HG03060 (cell line): ENCODE data around the gene FOXI2.

Experiments
- ATAC-seq: cut with Tn5 transposase; IDR thresholded peaks from one replicate; pipeline ENCODE4 v1.9.1; 2021; ENCODE audit warnings: low read depth, moderate number of reproducible peaks; ENCODE audit not compliant: unreplicated experiment

The FOXI2 gene

DNA sequence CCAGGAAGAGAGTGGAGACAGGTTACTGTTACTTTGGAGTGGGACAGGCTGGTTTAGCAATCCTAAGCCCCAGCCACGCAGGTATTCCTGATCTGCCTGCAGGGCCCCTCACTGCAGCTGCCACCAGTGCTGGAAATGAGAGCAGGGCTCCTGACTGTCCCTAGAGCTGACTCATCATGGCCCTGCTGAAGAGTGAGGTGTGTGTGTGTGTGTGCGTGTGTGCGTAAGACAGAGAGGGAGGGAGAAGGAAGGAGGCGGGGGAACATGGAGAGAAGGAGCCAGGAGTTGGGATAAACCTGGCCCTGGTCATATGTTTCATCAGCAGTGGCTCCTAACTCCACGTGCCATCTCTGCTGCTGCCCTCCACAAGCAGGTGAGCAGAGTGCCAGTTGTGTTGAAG is 3.6 kb downstream of the FOXI2 start:
- ATAC-seq, result no peak

DNA sequence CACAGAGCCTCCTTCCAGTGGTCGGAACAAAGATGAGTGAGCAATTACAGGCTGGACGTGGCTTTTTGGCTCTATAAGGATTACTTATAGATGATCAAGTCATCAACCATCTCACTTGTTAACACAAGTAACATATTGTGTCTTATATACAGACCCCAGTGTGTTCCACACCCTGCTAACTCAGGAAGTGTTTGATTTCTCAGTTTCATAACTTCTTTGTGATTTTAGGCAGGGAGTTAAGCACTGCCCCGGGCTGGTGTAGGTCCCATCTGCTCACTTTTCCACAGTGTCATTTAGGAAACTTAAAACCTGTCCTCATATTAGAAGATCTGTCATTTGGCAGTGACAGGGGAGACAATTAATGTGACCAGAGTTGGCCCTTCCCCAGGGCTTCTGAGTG is 6.2 kb downstream of the FOXI2 start:
- ATAC-seq, result no peak

DNA sequence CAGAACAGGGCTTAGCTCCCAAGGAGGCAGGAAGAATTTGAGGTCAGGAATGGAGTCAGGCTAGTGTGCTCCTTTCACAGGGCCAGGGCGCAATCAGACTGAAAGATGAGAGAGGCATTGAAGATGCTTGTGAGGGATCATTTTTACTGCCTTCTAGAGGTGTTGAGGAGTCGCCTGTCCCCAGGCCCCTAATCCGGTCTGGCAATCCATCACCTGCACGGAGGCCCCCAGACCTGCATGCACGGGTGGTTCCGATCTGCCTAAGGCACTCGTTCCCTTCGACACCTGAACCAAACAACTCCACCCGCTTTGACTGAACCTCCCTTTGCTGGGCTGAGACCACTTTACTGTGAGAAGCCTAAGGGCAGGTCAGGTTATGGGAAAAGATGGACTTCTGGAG is 8.0 kb downstream of the FOXI2 start:
- ATAC-seq, result no peak

DNA sequence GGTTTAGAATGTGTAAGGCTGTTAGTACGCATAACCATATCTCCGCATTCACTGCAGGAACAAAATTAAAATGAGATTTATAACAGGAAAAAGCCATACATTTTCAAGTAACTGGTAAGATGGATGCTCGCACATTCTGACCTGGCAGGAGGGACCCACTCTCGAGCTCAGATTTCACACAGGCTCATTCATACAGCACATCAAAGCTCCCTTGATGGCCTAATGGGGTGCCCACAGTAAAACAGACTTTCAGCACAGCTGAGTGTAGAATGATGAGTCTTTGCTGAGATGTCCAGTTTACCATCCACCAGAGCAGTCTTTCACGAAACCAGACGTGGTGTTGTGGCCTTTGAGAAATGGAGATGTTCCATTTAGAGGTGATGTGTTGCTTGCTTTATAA is 8.9 kb downstream of the FOXI2 start:
- ATAC-seq, result no peak

DNA sequence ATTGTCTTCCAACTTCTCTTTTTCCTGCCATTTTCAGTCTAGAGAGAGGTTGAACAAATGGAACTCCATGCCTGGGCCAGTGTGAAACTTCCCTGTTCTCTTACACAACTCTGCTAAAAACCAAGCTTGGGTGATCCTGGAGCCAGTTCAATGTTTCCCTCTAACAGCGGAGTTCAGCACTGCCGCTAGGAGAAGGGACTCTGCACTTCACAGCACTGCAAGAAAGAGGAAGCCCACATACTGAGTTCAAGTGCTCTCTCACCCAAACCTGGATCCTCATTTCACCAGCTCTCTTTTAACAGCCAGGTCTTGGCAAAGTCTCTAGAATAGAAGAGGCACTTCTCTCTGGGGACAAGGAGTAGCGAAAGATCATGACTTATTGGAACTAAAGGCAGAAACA is 18.8 kb downstream of the FOXI2 start:
- no peak for ATAC-seq

DNA sequence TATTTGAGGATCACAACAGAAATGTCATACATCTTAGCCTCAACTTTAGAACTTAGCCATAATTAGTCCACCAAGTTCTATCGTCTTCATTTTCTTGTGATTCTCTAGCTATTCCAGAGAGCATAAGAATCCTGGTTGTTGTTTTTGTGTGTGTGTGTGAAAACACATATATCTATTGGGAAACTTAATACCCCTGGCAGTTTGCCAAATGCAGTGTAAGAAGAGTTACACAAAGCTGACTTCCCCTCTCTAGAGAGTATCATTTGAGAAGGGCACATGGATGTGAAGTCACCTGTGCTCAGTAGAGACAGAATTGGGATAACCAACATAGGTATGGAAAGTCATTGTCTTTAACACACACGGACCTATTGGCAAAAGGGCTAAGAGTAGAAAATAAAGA is 19.3 kb downstream of the FOXI2 start:
- no peak for ATAC-seq

DNA sequence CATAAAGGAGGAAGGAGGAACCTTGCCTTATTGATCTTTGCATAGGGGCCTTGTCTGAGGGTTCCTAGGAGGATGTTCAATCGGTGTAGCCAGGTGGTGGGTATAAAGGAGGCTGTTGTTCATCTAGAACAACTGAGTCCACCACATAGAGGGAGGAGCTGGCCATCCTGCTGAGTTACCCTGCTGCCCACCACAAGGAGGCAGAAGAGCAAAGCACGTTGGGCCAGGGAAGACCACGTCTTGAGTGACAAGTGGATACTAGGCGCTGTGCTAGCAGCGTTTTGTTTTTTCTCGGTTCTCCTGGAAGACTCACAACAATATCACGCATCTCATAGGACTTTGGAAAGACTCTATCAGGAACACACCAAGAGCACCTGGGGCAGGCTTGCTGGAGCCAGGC is 20.0 kb downstream of the FOXI2 start:
- ATAC-seq, result no peak

DNA sequence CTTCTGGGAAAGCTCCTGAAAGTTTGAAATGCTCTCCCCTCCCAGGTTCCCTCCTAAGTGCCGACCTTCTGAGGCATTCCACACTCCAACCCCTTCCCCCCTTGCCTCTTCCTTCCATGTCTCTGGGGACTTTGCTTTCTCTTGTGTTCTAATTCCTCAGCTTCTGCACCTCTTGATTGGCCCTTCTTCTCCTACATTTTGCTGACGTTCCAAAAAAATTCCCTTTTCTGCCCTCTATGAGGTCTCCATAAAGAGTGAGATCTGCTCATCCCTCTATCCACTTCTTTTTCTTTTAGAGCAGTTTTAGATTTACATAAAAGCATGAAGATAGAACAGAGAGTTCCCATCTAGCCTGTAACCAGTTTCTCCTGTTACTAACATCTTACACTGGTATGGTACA is 22.3 kb downstream of the FOXI2 start:
- ATAC-seq, result no peak

DNA sequence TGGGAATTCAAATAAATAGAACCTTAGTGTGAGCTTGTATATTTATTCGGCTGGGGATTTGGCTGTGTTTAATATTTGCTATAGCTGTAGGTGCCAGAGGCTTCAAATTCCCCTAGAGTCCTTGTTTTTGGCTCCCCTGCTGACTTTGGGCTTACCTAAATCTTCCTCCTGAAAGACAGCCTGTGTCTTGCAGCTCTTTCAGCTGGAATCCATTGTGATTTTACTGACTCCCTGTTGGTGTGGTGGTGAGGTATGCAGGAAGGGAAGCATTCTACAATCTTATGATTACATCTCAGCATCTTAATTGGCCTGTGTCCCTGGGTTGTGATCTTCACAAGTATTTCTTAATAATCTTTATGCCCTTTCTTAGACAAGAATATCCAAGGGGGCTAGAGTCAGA is 25.9 kb downstream of the FOXI2 start:
- ATAC-seq, result no peak

DNA sequence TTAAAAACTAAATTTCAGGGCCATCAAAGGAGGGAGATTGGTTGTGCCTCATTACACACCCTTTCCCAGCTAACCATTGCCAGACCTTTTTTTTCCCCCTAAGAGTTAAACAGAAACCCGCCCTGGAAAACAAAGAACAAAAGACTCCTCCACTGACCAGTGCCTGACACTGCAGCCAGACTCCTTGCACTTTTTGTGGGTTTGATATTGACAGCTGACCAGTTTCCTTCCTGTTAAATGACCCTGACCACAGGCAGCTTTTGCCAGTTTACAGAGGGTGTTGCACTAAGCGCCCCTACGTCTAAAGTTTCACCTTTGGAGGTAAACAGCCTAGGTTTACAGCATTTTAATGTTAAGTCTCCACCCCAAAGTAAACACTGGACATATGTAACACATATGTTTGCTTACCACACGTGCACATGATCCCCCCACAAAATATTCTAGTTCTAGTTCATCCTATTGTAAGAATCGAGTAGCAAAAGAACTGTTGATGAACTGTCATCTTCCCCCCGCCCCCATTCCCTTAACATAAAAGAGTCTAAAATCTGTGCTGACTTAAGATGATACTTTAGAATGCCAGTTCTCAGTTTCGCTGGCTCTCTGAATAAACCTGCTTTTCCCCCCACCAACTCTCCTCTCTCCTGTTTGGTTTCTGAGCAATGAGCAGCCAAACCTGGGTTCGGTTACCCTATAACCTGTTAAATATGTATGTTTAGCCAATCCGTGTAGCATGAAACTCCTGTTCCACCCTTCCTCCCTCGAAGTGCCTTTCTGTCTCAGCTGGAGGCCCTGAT is 38.0 kb downstream of the FOXI2 start:
- ATAC-seq, result no peak

DNA sequence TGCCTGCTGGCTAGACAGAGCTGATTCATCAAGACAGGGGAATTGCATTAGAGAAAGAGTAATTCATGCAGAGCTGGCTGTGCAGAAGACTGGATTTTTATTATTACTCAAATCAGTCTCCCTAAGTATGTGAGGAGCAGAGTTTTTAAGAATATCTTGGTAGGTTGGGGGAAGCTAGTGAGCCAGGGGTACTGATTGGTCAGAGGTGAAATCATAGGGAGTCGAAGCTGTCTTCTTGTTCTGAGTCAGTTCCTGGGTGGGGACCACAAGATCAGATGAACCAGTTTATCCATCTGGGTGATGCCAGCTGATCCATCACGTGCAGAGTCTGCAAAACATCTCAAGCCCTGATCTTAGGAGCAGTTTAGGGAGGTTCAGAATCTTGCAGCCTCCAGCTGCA is 39.8 kb downstream of the FOXI2 start:
- ATAC-seq, result no peak

DNA sequence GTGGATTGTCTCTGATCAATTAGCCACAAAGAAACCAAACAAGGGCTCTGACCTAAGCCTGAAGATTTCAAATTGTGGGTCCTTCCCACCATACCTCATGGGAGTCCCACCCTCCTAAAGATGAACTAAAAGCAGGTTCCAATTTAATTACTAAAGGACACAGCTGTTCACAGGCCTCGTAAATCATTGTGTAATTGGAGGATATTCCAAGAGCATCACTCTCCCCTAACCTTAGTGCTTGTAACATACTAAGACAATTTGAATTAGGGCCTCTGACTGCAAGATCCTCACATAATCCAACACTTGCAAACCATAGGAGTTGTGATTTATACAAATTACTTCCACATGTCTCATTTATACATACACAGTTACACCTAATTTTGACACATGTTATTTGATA is 44.4 kb downstream of the FOXI2 start:
- ATAC-seq, result no peak

DNA sequence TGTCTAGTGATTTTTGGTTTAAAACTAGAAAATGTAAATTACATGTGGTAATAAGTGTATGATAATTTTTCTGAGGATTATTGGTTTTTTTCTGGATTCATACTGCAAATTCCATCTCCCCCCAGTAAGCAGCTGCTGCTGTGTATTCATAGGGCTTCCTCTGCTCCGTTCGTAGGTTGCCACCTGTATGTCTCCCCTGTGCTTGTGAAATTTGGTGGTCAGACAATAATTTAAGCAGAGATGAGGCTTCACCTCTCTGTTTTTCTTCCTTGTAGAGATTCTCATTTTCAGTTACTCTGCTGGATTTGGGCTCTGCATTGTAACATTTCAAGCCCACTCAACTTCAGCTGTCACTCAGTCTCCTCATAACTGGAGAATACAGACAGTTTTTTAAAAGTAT is 50.9 kb downstream of the FOXI2 start:
- ATAC-seq, result no peak

DNA sequence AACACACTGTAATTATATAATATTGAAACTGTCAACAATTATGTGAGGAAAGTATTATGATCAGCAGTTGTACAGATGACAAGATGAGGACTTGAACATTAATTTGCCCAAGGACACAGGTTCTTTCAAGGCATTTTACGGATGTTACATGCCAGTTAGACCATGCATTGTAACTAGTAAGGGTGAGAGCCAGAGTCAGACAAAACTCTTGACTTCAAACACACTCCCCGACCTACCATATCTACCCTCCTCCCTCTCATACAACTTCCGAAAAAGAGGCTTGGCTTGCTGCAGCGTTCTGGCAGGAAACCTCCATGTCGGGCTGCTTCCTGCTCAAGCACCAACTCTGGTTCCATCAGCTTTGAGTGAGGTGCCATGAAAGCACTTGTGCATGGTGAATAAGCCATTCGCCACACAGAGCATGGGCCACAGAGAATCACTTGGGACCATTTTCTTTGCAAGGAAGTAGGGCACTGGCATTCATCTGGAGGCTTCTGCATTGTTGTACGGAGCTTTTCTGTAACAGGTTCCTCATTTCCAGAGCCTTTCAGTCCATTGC is 53.2 kb downstream of the FOXI2 start:
- no peak for ATAC-seq
